NCI-H2171 (cell line): ENCODE results near the gene PAM16.
"Not testable (repeated sequence)": the region's sequence is repeated elsewhere in the genome, so short reads cannot be mapped to it uniquely, and the experiment has no call there.

ENCODE experiments used
- DNase-seq: peaks from one replicate; lab custom pipeline; 2025; lab: John Stamatoyannopoulos, UW

PAM16 gene

GRCh38 chr16:4350787-4351659 is at the start of gene PAM16:
Gene PAM16, minus strand, starts transcription at chr16:4351321. Its CDS starts 87 bp downstream, at chr16:4351234.
- DNase-seq = peak; percentile 94

- no peak for DNase-seq
These were observed 48.0 kb upstream of the PAM16 start for GRCh38 chr16:4399001-4399730.

GRCh38 chr16:4395055-4395726 is 44.1 kb upstream of the PAM16 start:
- no peak for DNase-seq

DNA sequence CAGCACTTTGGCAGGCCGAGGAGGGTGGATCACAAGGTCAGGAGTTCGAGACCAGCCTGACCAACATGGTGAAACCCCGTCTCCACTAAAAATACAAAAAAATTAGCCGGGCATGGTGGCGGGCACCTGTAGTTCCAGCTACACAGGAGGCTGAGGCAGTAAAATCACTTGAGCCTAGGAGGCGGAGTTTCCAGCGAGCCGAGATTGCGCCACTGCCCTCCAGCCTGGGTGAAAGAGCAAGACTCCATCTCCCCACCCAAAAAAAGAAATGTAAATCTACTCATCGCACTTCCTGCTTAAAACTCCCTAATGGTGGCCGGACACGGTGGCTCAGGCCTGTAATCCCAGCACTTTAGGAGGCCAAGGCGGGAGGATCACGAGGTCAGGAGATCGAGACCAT is 42.7 kb upstream of the PAM16 start:
- not testable (repeated sequence) for DNase-seq

DNA sequence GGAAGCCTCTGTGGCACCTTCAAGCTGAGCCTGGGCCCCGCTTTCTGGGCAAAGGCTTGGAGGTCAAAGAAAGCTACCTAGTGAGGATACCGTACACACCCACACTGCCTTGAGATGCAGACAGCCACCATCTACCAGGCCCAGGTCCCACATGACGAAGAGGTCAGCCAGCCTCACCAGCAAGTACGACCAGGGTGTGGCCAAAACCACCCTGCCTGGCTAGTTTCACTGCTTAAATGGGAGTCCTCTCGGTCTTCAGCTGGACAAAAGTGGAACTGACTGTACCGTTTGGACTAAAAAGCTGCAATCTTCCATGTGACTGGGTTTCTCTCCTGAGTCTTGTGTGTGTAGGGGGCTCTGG is 42.1 kb upstream of the PAM16 start:
- DNase-seq = no peak

GRCh38 chr16:4392382-4393239 is 41.5 kb upstream of the PAM16 start:
- no peak for DNase-seq

DNA sequence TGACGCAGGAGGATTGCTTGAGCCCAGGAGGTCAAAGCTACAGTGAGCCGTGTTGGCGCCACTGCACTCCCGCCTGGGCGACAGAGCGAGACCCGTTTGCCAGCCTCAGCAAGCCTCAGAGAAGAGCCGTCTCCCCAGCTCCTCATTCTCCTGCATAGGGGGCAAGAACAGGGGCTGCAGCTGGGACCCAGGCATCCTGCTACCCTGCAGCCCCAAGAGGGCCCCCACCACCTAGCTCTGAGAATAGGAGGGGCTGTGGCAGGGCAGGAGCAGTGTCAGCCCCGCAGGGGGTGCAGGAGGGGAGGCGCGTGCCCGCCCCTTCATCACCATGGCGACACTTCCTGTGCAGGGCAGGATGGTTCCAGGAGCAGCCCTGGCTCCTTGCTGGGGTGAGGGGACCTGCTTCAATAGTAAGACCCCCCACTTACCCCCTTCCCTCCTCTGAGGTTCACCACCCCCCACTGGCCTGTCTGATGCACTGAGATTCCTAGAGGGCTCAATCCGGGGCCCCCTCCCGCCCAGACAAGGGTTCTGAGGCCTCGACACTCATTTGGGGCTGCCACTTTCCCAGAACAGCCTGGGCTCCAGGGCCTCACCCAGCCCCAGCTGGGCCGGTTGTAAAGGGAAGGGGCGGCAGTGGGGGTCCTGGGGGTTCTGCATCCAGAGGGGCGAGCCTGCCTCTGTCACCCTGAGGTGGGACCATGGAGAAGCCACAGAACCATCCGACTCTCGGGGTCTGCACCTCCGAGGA is 40.7 kb upstream of the PAM16 start:
- no peak for DNase-seq

DNA sequence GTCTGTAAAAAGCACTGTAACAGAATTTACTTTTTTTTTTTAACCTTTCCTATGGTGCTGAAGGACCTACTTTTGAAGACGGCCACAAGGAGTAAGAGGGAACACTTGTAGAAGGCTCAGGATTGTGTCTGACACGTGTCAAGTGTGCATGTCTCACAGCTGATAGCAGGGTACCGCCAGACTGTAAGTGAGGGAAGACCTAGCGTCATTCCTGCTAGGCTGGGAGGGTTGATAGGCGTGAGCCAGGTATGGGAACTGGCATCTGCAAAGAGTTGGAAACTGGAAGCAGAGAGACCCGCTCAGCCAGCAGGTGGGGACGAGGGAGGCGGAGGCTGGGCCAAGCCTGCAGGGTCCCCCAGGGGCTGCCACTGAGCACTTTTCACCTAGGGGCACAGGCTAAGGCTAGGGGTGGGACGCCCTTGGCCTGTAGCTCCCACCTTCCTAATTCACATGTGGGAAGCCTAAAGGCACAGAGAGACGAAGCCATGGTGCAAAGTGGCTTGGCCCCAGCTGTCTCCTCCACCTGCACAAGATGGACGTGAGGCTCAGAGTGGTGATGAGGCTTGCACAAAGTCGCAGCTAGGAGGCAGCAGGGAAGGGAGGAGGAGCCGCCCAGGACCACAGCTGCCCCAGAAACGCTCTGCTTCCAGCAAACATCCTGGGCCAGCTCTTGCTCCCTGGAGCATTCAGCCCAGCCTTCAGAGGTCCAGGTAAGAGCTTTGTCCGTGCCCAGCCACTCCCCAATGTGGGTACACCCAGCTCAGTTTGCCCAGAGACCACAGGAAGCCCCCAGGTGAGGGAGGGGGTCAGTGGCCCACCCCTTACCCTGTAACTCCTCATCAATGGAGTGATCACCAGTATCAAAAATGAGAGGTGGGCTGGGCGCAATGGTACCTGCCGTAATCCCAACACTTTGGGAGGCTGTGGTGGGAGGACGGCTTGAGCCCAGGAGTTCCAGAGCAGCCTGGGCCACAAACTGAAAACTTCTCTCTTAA is 39.4 kb upstream of the PAM16 start:
- no peak for DNase-seq

GRCh38 chr16:4389051-4389955 is 38.2 kb upstream of the PAM16 start:
- no peak for DNase-seq

DNA sequence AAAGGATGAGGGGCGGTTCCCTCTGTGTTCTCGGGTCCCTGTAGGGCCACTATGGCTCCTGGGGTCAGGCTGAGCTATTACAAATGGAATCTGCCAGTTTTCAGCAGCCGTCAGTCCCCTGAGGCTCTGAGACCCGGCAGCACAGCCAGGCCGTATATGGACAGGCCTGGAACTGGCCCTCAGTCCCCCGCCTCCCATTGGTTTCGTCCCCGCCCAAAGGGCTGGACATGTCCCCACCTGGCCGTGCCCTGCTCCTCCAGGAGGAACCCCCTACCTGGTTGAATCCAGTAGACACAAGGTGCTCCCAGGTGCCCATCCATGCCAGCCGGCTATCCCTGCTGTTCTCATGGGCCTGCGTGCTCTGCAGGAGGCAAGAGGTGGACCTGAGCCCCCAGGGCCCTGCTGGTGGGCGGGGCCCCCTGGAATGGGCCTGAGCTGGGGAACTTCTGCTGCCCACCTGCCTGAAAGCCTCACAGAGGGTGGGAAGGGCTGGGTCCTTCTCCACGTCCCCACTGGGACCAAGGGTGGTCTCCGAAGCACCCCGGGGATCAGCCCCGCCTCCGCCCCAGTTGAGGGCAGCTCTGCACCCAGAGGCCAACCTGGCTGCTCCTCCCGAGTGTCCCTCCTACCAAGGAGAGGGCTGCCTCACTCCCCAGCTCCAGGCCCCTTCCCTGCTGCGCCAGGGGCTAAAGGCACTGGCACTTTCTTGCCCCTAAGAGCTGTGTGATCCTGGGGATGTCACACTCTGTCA is 37.3 kb upstream of the PAM16 start:
- DNase-seq = no peak

GRCh38 chr16:4387781-4388180 is 36.7 kb upstream of the PAM16 start:
- no peak for DNase-seq

DNA sequence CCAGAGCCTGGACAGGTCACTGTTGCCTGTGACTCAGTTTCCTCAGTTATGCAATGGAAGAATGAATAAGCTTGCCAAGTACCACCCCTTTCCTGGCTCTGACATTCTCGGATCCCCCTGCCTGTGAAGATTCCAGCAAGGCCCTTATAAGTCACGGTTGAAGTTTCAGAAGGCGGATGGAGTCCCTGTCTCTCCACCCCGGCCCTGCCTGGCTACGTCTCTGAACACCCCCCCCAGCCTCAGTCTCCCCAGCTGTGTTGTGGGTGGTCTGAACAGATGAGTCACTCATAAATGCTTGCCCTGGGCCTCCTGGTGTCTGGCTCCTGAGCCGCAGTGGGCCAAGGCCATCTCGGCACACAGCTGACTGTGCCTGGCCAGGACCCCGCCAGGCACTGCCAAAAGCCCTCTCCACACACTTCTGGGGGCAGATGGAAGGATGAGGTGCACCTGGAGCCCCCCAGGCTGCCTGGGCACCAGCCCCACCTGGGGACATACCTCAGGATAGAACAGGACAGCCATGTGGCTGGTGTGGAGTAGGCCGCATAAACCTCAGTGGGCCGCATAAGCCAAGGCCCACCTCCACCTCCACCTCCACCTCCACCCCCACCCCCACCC is 35.9 kb upstream of the PAM16 start:
- DNase-seq = no peak

- DNase-seq = no peak
These were observed 35.3 kb upstream of the PAM16 start for GRCh38 chr16:4386451-4386805.

- DNase-seq = no peak
These were observed 34.8 kb upstream of the PAM16 start for GRCh38 chr16:4385789-4386450.

GRCh38 chr16:4385066-4385788 is 34.1 kb upstream of the PAM16 start:
- DNase-seq = no peak

- no peak for DNase-seq
These were observed 33.4 kb upstream of the PAM16 start for GRCh38 chr16:4384509-4384942.
